H9 (cell line): ENCODE results near the gene KIRREL3. TPM values are rescaled to one million over a fixed set of nuclear protein-coding genes. Genes with fewer than 3 reads are reported as not detected.

ENCODE experiments used
- DNase-seq: peaks from one replicate; pipeline ENCODE4 v3.0.0-alpha.2; 2017
- H2AFZ ChIP-seq: one replicate; pipeline ENCODE4 v1.6.1; 2013; ENCODE audit warnings: mild to moderate bottlenecking, low read length, control low read depth, moderate library complexity
- H2AK5ac ChIP-seq: 2 replicates; pipeline ENCODE4 v1.6.1; 2013; ENCODE audit warnings: low read length, control low read depth, mixed read lengths; ENCODE audit not compliant: insufficient read length
- H2BK120ac ChIP-seq: one replicate; pipeline ENCODE4 v1.6.1; 2013; ENCODE audit warnings: low read depth, mild to moderate bottlenecking, low read length, control low read depth, inconsistent platforms; ENCODE audit not compliant: poor library complexity, severe bottlenecking
- H2BK12ac ChIP-seq: 2 replicates; pipeline ENCODE4 v1.6.1; 2013; ENCODE audit warnings: low read length, control low read depth, mixed read lengths, low read depth; ENCODE audit not compliant: insufficient read length
- H2BK15ac ChIP-seq: 2 replicates; pipeline ENCODE4 v1.6.1; 2013; ENCODE audit warnings: low read depth, low read length, control low read depth
- H2BK20ac ChIP-seq: one replicate; pipeline ENCODE4 v1.6.1; 2013; ENCODE audit warnings: low read depth, mild to moderate bottlenecking, low read length, control low read depth, inconsistent platforms; ENCODE audit not compliant: poor library complexity, severe bottlenecking
- H2BK5ac ChIP-seq: 2 replicates; pipeline ENCODE4 v1.6.1; 2013; ENCODE audit warnings: low read length, control low read depth, mixed read lengths; ENCODE audit not compliant: insufficient read length
- H3K14ac ChIP-seq: 2 replicates; pipeline ENCODE4 v1.6.1; 2013; ENCODE audit warnings: low read length, control low read depth; ENCODE audit not compliant: insufficient read depth
- H3K18ac ChIP-seq: 2 replicates; pipeline ENCODE4 v1.6.1; 2013; ENCODE audit warnings: low read depth, mild to moderate bottlenecking, mixed read lengths, low read length, control low read depth; ENCODE audit not compliant: insufficient read length
- H3K23ac ChIP-seq: 2 replicates; pipeline ENCODE4 v1.6.1; 2013; ENCODE audit warnings: low read length, control low read depth, mixed read lengths, low read depth; ENCODE audit not compliant: insufficient read length
- H3K23me2 ChIP-seq: 2 replicates; pipeline ENCODE4 v1.6.1; 2013; ENCODE audit warnings: low read depth, mild to moderate bottlenecking, mixed read lengths, low read length, control low read depth; ENCODE audit not compliant: insufficient read length, poor library complexity, severe bottlenecking
- H3K27ac ChIP-seq: 2 replicates; pipeline ENCODE4 v1.5.1; 2013; ENCODE audit warnings: low read length, control low read depth, mixed read lengths, low read depth; ENCODE audit not compliant: insufficient read length
- H3K27me3 ChIP-seq: 2 replicates; pipeline ENCODE4 v1.6.1; 2013; ENCODE audit warnings: low read length, control low read depth, inconsistent platforms; ENCODE audit not compliant: insufficient read depth
- H3K4ac ChIP-seq: 2 replicates; pipeline ENCODE4 v1.6.1; 2013; ENCODE audit warnings: low read depth, mild to moderate bottlenecking, control low read depth, inconsistent platforms, low read length, moderate library complexity
- H3K4me1 ChIP-seq: 2 replicates; pipeline ENCODE4 v1.6.1; 2013; ENCODE audit warnings: low read length, control low read depth, inconsistent platforms; ENCODE audit not compliant: insufficient read depth
- H3K4me2 ChIP-seq: 2 replicates; pipeline ENCODE4 v1.6.1; 2013; ENCODE audit warnings: low read length, control low read depth, mixed read lengths; ENCODE audit not compliant: insufficient read length, insufficient read depth
- H3K56ac ChIP-seq: 2 replicates; pipeline ENCODE4 v1.6.1; 2013; ENCODE audit warnings: low read depth, mild to moderate bottlenecking, mixed read lengths, low read length, control low read depth; ENCODE audit not compliant: insufficient read length
- H3K79me1 ChIP-seq: 2 replicates; pipeline ENCODE4 v1.6.1; 2013; ENCODE audit warnings: low read depth, mild to moderate bottlenecking, moderate library complexity, low read length, control low read depth, inconsistent platforms; ENCODE audit not compliant: insufficient read depth, poor library complexity, severe bottlenecking
- H3K79me2 ChIP-seq: 2 replicates; pipeline ENCODE4 v1.6.1; 2013; ENCODE audit warnings: low read length, control low read depth, inconsistent platforms; ENCODE audit not compliant: insufficient read depth
- H3K9ac ChIP-seq: 2 replicates; pipeline ENCODE4 v1.6.1; 2013; ENCODE audit warnings: low read length, control low read depth, mixed read lengths; ENCODE audit not compliant: insufficient read length; ENCODE audit errors: extremely low read depth
- H3K9me3 ChIP-seq: one replicate; pipeline ENCODE4 v1.6.1; 2013; ENCODE audit warnings: low read depth, low read length, inconsistent platforms; ENCODE audit not compliant: control insufficient read depth
- H3T11ph ChIP-seq: one replicate; pipeline ENCODE4 v1.6.1; 2013; ENCODE audit warnings: mild to moderate bottlenecking, low read length, control low read depth, inconsistent platforms
- H4K20me1 ChIP-seq: one replicate; pipeline ENCODE4 v1.6.1; 2013; ENCODE audit not compliant: control insufficient read depth, insufficient read length, insufficient read depth
- H4K5ac ChIP-seq: 2 replicates; pipeline ENCODE4 v1.6.1; 2013; ENCODE audit warnings: low read depth, mild to moderate bottlenecking, mixed read lengths, low read length, control low read depth; ENCODE audit not compliant: insufficient read length
- H4K8ac ChIP-seq: replicated peaks from 2 replicates; pipeline ENCODE4 v1.6.1; 2013; ENCODE audit warnings: low read length, control low read depth, mixed read lengths, low read depth; ENCODE audit not compliant: insufficient read length
- H4K91ac ChIP-seq: 2 replicates; pipeline ENCODE4 v1.6.1; 2013; ENCODE audit warnings: low read depth, mild to moderate bottlenecking, moderate library complexity, mixed read lengths, low read length, control low read depth; ENCODE audit not compliant: insufficient read length
- H3K27ac Mint-ChIP-seq, 3 experiments: 2 replicates in 2 of 3; 3 replicates in 1 of 3; pipeline ENCODE4 v1.8.0; 2020 to 2021; ENCODE audit warnings: mixed read lengths in 3 of 3, mild to moderate bottlenecking in 1 of 3, moderate library complexity in 1 of 3
- H3K27me3 Mint-ChIP-seq: 2 replicates; pipeline ENCODE4 v1.8.0; 2021; ENCODE audit warnings: low read depth, mild to moderate bottlenecking, moderate library complexity, mixed read lengths
- H3K36me3 Mint-ChIP-seq, 3 experiments: 2 replicates in 2 of 3; 3 replicates in 1 of 3; pipeline ENCODE4 v1.8.0; 2020 to 2021; ENCODE audit warnings: low read depth in 3 of 3, mixed read lengths in 3 of 3; ENCODE audit not compliant: insufficient read depth in 1 of 3
- H3K4me1 Mint-ChIP-seq, 2 experiments: 2 replicates each; pipeline ENCODE4 v1.8.0; 2020; ENCODE audit warnings: mixed read lengths in 2 of 2
- H3K4me3 Mint-ChIP-seq, 2 experiments: 2 replicates in 1 of 2; 3 replicates in 1 of 2; pipeline ENCODE4 v1.8.0; 2020 to 2021; ENCODE audit warnings: mild to moderate bottlenecking in 2 of 2, mixed read lengths in 2 of 2, moderate library complexity in 1 of 2
- H3K9me3 Mint-ChIP-seq, 2 experiments: 2 replicates in 1 of 2; 3 replicates in 1 of 2; pipeline ENCODE4 v1.8.0; 2020; ENCODE audit warnings: mild to moderate bottlenecking in 2 of 2, mixed read lengths in 2 of 2, moderate library complexity in 1 of 2
- WGBS: extraction: QIAGEN DNeasy Blood & Tissue Kit; methylation state at CpG from one replicate; pipeline ENCODE4 v1.1.7; 2013; ENCODE audit warnings: missing lambda C conversion rate, low lambda C conversion rate, mixed read lengths; ENCODE audit not compliant: insufficient read length; ENCODE audit errors: extremely low coverage; 5-methylcytosine and 5-hydroxymethylcytosine counted together
- total RNA-seq: library from RNA; stranded (reverse); gene quantifications from 2 replicates; pipeline ENCODE4 v1.2.1, GENCODE V29; 2021
- TF ChIP-seq, protein P1 (sequence below): fragments of 200-600 bp; sonication (generic); conservative IDR thresholded peaks from 3 replicates; pipeline ENCODE4 v1.8.0; 2021; ENCODE audit warnings: antibody characterized with exemption, mild to moderate bottlenecking

The KIRREL3 gene
- total RNA-seq, 1 experiment from 2014 or later = 0.17 TPM

DNA sequence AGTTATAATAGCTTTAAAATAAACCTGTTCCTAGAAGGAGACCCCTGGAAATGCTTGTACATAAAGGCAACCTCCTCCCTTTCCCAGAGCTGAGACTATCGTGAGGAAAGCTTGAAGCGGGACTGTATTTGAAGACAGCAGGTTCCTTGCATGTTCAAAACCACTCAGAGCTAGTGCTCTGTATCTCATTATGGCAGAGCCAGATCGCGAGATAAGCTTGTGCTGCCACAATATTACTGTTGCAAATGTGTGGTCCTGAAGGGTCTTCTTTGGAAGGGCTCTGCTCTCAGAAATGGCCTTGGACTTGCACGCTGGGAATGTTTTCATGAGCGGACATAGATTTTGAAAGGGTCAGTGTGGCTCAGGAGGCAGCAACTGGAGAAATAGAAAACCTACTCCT, 168.2 kb downstream of the KIRREL3 start:
- H2BK5ac ChIP-seq = no peak overlapping the region
- H2BK12ac ChIP-seq = no peak overlapping the region
- H3K9ac ChIP-seq = no peak overlapping the region
- no peaks in the 10 kb centered on the region for H4K20me1 ChIP-seq
- TF ChIP-seq, protein P1, sequence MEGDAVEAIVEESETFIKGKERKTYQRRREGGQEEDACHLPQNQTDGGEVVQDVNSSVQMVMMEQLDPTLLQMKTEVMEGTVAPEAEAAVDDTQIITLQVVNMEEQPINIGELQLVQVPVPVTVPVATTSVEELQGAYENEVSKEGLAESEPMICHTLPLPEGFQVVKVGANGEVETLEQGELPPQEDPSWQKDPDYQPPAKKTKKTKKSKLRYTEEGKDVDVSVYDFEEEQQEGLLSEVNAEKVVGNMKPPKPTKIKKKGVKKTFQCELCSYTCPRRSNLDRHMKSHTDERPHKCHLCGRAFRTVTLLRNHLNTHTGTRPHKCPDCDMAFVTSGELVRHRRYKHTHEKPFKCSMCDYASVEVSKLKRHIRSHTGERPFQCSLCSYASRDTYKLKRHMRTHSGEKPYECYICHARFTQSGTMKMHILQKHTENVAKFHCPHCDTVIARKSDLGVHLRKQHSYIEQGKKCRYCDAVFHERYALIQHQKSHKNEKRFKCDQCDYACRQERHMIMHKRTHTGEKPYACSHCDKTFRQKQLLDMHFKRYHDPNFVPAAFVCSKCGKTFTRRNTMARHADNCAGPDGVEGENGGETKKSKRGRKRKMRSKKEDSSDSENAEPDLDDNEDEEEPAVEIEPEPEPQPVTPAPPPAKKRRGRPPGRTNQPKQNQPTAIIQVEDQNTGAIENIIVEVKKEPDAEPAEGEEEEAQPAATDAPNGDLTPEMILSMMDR = no peak
- no peak overlapping the region for H2BK120ac ChIP-seq
- no peak overlapping the region for H2BK20ac ChIP-seq
- no peaks in the 10 kb centered on the region for H3K79me2 ChIP-seq
- H2AFZ ChIP-seq = no peak overlapping the region
- Mint-ChIP-seq H3K27ac (no peak overlapping the region), H3K9me3 (peaks cover 3 to 6% of the 10 kb centered on the region in 2 experiments; a peak in 4 of 5 replicates), H3K4me3 (no peak overlapping the region), H3K36me3 (peaks cover 2 to 7% (median 3%) of the 10 kb centered on the region in 3 experiments; a peak in 2 of 7 replicates), H3K27me3 (peaks cover 1% of the 10 kb centered on the region), H3K4me1 (peaks cover 21 to 24% of the 10 kb centered on the region in 2 experiments)
- no peaks in the 10 kb centered on the region for H3K23me2 ChIP-seq
- H2BK15ac ChIP-seq = no peak overlapping the region
- no peak overlapping the region for H2AK5ac ChIP-seq
- H4K5ac ChIP-seq = no peak overlapping the region
- H3K18ac ChIP-seq = no peak overlapping the region
- H3K4me2 ChIP-seq = no peak overlapping the region
- H3K4ac ChIP-seq = no peak overlapping the region
- no peak overlapping the region for H3K14ac ChIP-seq
- no peak overlapping the region for H3K23ac ChIP-seq
- H3T11ph ChIP-seq = no peak overlapping the region
- DNase-seq = no peak
- no peak overlapping the region for H3K27ac ChIP-seq
- H3K4me1 ChIP-seq = peaks cover 5% of the 10 kb centered on the region
- no peak overlapping the region for H4K91ac ChIP-seq
- no peaks in the 10 kb centered on the region for H3K79me1 ChIP-seq
- peaks cover 6% of the 10 kb centered on the region for H3K9me3 ChIP-seq
- H3K56ac ChIP-seq = no peak overlapping the region
- no CpG with 5 or more reads among the region's 6 CpGs for WGBS
- no peak overlapping the region for H4K8ac ChIP-seq
- no peaks in the 10 kb centered on the region for H3K27me3 ChIP-seq
